Osteoblast (primary cell): ENCODE results near the gene PDZD8. TPM values are rescaled to one million over a fixed set of nuclear protein-coding genes. Genes with fewer than 3 reads are reported as not detected.

Source experiments
- DNase-seq: peaks from one replicate; pipeline ENCODE4 v3.0.0; 2011; ENCODE audit warnings: low spot score, mixed read lengths; ENCODE audit not compliant: insufficient read length; ENCODE audit errors: missing footprints
- H2AFZ ChIP-seq: 2 replicates; pipeline ENCODE4 v1.6.0; 2011; ENCODE audit warnings: mild to moderate bottlenecking, low read length
- H3K27ac ChIP-seq: 2 replicates; pipeline ENCODE4 v1.5.1; 2011; ENCODE audit warnings: mild to moderate bottlenecking, low read depth, low read length, moderate library complexity
- H3K27me3 ChIP-seq: 2 replicates; pipeline ENCODE4 v1.6.0; 2012; ENCODE audit warnings: mild to moderate bottlenecking, control low read depth, inconsistent platforms, low read length, moderate library complexity; ENCODE audit not compliant: insufficient read depth
- H3K36me3 ChIP-seq: 2 replicates; pipeline ENCODE4 v1.5.1; 2011; ENCODE audit warnings: mild to moderate bottlenecking, low read length, control low read depth, moderate library complexity; ENCODE audit not compliant: insufficient read depth
- H3K4me1 ChIP-seq: 2 replicates; pipeline ENCODE4 v1.5.1; 2011; ENCODE audit warnings: mild to moderate bottlenecking, low read length, control low read depth, moderate library complexity; ENCODE audit not compliant: insufficient read depth
- H3K4me2 ChIP-seq: 2 replicates; pipeline ENCODE4 v1.6.0; 2011; ENCODE audit warnings: mild to moderate bottlenecking, low read length; ENCODE audit not compliant: insufficient read depth
- H3K4me3 ChIP-seq: fragments of 200-600 bp; sonication (generic); 3 replicates; pipeline ENCODE4 v1.5.1; 2012; ENCODE audit warnings: mild to moderate bottlenecking, low read length, inconsistent platforms; ENCODE audit not compliant: insufficient read depth
- H3K79me2 ChIP-seq: 2 replicates; pipeline ENCODE4 v1.6.0; 2012; ENCODE audit warnings: mild to moderate bottlenecking, low read length, control low read depth, inconsistent platforms; ENCODE audit not compliant: insufficient read depth
- H3K9me3 ChIP-seq: 2 replicates; pipeline ENCODE4 v1.5.1; 2011; ENCODE audit warnings: low read depth, low read length, control low read depth
- H4K20me1 ChIP-seq: 2 replicates; pipeline ENCODE4 v1.6.0; 2012; ENCODE audit warnings: mild to moderate bottlenecking, low read length, control low read depth; ENCODE audit not compliant: insufficient read depth
- CTCF ChIP-seq: IDR thresholded peaks from 2 replicates; pipeline ENCODE4 v1.5.1; 2011; ENCODE audit warnings: mild to moderate bottlenecking, low read depth, low read length, moderate library complexity; ENCODE audit errors: extremely low read depth
- total RNA-seq: library from RNA; depleted of rRNA; stranded (reverse); fragments of >200 nt; gene quantifications from 2 replicates; pipeline ENCODE4 v1.2.3, GENCODE V29; 2012

Gene PDZD8
- total RNA-seq, 1 donor, result 35.8 TPM

- H3K36me3 ChIP-seq, result no peaks in the 10 kb centered on the region
- no peaks in the 10 kb centered on the region for H4K20me1 ChIP-seq
- H3K4me1 ChIP-seq, result peaks cover 4% of the 10 kb centered on the region
- no peak overlapping the region for H3K4me3 ChIP-seq
- H3K4me2 ChIP-seq, result no peak overlapping the region
- no peak overlapping the region for H3K27ac ChIP-seq
- no peak overlapping the region for H2AFZ ChIP-seq
- H3K79me2 ChIP-seq, result no peaks in the 10 kb centered on the region
- peaks cover 17% of the 10 kb centered on the region for H3K27me3 ChIP-seq
- TF ChIP-seq CTCF, result no peak
- no peaks in the 10 kb centered on the region for H3K9me3 ChIP-seq
- no peak for DNase-seq
These were observed 15.2 kb upstream of the PDZD8 start for GRCh38 chr10:117390420-117390819.

- no peak for DNase-seq
- H3K27ac ChIP-seq, result no peak overlapping the region
- peaks cover 35% of the 10 kb centered on the region for H3K27me3 ChIP-seq
- TF ChIP-seq CTCF, result no peak
- H3K79me2 ChIP-seq, result no peaks in the 10 kb centered on the region
- H3K4me1 ChIP-seq, result peaks cover 4% of the 10 kb centered on the region
- H3K4me2 ChIP-seq, result no peak overlapping the region
- no peak overlapping the region for H3K4me3 ChIP-seq
- H3K9me3 ChIP-seq, result no peaks in the 10 kb centered on the region
- no peaks in the 10 kb centered on the region for H4K20me1 ChIP-seq
- H2AFZ ChIP-seq, result no peak overlapping the region
- no peaks in the 10 kb centered on the region for H3K36me3 ChIP-seq
These were observed 11.6 kb upstream of the PDZD8 start for GRCh38 chr10:117386805-117387204.

- Histone ChIP-seq H3K36me3 (no peaks in the 10 kb centered on the region), H3K4me2 (no peak overlapping the region), H3K4me3 (no peak overlapping the region), H3K4me1 (no peaks in the 10 kb centered on the region), H3K9me3 (no peaks in the 10 kb centered on the region), H3K79me2 (no peaks in the 10 kb centered on the region), H3K27me3 (peaks cover 65% of the 10 kb centered on the region), H3K27ac (no peak overlapping the region), H4K20me1 (no peaks in the 10 kb centered on the region), H2AFZ (no peak overlapping the region)
- no peak for DNase-seq
- TF ChIP-seq CTCF, result no peak
These were observed 7.6 kb upstream of the PDZD8 start for GRCh38 chr10:117382861-117383260.

- H3K9me3 ChIP-seq, result no peaks in the 10 kb centered on the region
- TF ChIP-seq CTCF, result no peak
- no peaks in the 10 kb centered on the region for H3K36me3 ChIP-seq
- H3K27ac ChIP-seq, result peak overlapping the region; percentile 79
- H3K27me3 ChIP-seq, result peaks cover 25% of the 10 kb centered on the region
- peak overlapping the region; percentile 66 for H2AFZ ChIP-seq
- peaks cover 46% of the 10 kb centered on the region for H4K20me1 ChIP-seq
- H3K4me1 ChIP-seq, result peaks cover 32% of the 10 kb centered on the region
- peak overlapping the region; percentile 93 for H3K4me2 ChIP-seq
- peak overlapping the region; percentile 89 for H3K4me3 ChIP-seq
- DNase-seq, result peak; percentile 93
- H3K79me2 ChIP-seq, result peaks cover 52% of the 10 kb centered on the region
These were observed 507 bp downstream of the PDZD8 start for GRCh38 chr10:117374506-117375359.
